HG03354 (cell line): ENCODE data around the gene INTS4.
"Not testable (repeated sequence)": the region's sequence is repeated elsewhere in the genome, so short reads cannot be mapped to it uniquely, and the experiment has no call there.

Source experiments
- ATAC-seq: cut with Tn5 transposase; IDR thresholded peaks from one replicate; pipeline ENCODE4 v1.9.1; 2021; ENCODE audit warnings: mild to moderate bottlenecking; ENCODE audit not compliant: unreplicated experiment, poor library complexity, severe bottlenecking

INTS4 gene

DNA sequence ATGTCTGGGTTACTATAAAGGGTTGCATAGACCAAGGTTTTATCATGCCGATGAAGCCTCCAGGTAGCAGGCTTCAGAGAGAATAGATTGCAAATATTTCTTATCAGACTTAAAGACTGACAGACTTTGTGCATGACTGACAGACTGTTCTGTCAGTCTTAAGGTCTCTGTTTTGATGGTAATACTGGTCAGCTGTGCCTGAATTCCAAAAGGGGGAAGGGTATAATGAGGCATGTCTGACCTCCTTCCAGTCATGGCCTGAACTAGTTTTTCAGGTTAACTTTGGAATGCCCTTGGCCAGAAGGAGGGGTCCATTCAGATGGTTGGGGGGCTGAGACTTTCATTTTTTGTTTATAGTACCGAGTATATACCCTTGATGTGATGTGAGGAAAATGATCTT is 33.3 kb upstream of the INTS4 start:
- no peak for ATAC-seq

DNA sequence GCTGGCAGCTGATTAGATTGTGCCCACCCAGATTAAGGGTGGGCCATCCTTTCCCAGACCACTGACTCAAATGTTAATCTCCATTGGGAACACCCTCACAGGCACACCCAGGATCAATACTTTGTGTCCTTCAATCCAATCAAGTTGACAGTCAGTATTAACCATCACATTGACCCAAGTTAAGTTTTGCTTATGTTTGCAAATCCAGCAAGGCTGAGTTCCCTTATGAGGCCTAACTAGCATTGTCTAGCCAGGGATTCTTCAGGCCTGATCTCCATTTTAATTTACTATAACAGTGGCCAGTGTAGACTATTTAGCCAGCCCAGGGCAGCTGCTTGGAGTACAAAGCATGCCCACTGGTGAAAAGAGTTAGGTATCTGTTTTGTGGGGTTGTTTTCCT is 30.9 kb upstream of the INTS4 start:
- no peak for ATAC-seq

DNA sequence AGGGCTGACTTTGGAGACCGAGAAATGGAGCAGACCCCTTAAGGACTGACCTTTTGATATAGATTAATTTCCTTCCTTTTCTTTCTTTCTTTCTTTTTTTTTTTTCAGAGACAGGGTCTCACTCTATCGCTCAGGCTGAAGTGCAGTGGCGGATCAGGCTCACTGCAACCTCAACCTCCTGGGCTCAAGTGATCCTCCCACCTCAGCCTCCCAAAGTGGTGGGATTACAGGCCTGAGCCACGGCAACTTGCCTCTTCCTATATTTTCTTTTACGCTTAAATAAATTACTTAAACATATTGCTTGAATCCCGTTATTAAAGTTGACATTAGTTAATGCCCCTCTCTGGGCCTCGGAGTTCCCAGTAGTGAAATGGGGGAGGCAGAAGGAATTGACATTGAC is 29.0 kb upstream of the INTS4 start:
- ATAC-seq, result no peak

DNA sequence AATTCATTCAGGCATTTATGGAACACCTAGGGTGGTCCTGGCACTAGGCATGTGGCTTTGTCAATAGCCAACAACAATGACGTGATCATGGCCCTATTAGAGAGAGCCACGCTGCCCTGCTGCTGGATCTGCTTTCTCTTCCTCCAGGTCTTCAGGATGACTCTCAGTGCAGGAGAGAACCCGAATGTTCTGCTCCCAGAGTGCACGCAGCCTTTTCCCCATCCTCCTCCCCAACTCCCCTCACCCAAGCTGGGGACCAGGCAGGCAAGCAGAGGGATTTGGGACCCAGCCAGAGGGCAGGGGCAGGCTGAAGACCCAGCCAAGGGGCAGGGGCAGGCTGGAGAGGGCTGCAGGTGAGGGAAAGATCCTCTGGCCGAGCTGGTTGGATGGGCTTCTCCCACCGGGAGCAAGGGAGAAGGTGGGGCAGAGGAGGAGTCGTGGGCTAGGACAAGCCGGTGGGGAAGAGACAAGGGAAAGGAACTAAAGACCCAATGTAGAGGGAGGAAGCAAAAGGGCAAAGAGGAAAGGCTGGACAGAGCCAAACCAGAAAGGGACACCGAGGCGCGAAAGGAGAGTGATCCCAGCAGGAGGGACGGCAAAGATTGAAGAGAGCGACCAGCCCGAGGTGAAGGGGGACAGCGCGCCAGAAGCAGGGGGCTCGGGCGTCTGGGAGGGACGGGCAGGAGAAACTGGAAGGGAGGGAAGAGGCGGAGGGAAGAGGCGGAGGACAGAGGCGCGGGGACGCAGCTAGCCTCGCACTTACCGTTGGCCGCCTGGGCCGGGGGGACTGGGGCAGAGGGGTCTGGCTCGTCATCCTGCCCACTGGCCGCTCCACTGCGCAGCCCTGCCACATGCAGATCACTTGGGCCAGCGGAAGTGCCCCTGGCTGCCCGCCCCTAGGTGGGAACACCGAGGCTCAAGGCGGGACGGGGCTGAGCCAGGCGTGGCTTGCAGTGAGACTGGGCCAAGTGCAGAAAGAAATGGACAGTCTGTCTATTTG is 28.2 kb upstream of the INTS4 start, which contains the start of gene KCTD14:
Gene KCTD14 (minus strand): TSS at position 880 of the 1,000 bp plus-strand sequence. CDS start 27 bp downstream, at position 853.
- ATAC-seq, result no peak

GRCh38 chr11:78021611-78022010 is 27.1 kb upstream of the INTS4 start:
- no peak for ATAC-seq

- no peak for ATAC-seq
These were observed 25.8 kb upstream of the INTS4 start for GRCh38 chr11:78020246-78020645.

DNA sequence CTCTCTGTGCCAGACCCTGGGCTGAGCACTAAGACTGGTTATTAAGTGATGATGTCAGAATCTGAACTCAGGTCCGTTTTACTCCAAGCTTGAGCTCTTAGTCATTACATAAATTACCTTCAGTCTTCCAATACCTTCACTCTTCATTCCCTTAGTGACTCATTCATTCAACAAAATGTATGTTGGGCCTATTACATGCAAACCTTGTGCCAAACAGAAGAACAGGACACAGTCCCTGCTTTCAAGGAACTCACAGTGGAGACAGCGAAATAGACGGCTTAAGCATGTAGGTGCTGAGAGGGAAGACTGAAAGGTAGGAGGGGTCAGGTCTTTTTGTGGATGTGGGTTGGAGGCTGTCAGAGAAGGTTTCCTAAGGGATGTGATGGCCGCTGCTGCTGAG is 25.3 kb upstream of the INTS4 start:
- no peak for ATAC-seq

GRCh38 chr11:78015878-78016277 is 21.4 kb upstream of the INTS4 start:
- ATAC-seq, result no peak

DNA sequence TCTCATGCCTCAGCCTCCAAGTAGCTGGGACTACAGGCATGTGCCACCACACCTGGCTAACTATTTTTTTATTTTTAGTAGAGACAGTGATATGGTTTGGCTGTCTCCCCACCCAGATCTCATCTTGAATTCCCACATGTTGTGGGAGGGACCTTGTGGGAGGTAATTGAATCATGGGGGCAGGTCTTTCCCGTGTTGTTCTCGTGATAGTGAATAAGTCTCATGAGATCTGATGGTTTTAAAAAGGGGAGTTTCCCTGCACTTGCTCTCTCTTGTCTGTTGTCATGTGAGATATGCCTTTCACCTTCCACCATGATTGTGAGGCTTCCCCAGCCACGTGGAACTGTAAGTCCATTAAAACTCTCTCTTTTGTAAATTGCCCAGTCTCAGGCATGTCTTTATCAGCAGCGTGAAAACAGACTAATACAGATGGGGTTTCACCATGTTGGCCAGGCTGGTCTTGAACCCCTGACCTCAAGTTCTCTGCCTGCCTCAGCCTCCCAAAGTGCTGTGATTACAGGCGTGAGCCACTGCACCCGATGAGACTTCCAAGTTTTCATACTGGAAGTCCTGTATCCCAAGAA is 20.6 kb upstream of the INTS4 start:
- ATAC-seq, result not testable (repeated sequence)

DNA sequence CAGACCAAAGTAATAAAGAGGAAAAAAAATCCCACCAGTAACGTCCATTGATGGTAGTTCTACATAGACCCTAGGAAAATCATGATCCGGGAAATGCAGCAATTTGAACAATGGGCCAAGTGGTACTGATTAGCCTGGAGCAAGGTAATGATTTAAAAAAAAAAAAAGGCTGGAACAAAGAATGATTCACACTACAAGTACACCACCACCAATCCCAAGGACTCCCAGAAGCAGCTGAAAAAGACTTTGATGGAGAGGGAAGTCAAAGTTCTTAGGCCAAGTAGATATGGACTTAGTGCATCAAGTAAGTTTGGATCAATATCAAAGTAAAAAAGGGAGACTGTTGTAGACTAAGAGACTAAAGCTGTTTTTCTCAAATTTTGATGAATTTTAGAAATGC is 16.8 kb upstream of the INTS4 start:
- ATAC-seq, result no peak

DNA sequence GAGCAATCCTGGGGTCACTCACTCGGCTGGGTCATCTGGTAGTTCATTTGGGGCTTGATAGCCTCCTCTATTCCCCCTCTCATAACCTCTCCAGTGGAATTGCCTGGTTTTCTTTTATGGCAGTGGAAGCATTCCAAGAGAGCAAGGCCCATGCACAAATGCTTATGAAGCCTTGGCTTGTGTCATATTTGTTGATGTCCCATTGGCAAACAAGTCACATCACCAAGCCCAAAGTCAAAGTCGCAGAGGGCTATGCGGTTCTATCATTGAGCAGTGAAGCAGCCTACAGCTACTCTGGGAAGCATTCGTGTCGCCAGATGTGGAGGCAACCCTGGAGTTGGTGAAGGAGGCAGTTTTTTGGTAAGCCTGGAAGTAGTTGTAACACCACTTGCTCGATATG is 16.3 kb upstream of the INTS4 start:
- ATAC-seq, result no peak

DNA sequence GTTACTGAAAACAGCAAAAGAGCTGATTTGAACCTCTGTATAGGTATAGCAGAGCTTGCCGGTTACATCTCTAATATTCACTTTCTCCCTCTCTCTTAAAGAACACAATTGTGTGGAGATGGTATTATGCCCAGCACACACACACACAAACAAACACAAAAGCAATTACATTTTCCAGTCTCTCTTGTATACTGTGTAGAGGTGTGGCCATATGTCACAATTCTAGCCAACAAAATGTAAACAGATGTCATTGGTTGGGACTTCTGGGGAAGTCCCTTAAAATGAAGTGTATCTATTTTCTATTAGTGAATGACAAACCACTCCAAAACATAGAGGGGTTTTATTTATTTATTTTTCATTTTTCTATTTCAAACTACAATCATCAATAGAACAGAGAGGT is 15.8 kb upstream of the INTS4 start:
- no peak for ATAC-seq

GRCh38 chr11:78009062-78009461 is 14.6 kb upstream of the INTS4 start:
- ATAC-seq, result no peak

DNA sequence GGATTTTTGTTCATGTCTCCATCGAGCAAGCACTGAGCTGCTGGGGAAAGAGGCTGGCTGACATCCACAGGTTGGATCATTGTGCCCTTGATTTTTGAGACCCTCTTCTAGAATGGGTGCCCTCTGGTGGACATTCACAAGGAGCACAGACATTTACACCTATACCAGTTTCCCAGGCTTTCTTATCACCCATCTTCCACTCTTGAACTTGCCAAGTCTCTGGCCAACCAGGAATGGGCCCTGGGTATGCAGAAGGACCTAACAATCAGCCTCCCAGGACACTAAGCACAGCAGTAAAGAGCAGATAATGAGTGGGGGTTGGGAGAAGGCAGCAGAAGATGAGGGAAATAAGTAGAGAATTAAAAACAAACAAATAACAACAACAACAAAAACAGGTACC is 5.7 kb upstream of the INTS4 start:
- ATAC-seq, result peak; percentile 75

GRCh38 chr11:77999446-78000030 is 5.1 kb upstream of the INTS4 start:
- no peak for ATAC-seq

DNA sequence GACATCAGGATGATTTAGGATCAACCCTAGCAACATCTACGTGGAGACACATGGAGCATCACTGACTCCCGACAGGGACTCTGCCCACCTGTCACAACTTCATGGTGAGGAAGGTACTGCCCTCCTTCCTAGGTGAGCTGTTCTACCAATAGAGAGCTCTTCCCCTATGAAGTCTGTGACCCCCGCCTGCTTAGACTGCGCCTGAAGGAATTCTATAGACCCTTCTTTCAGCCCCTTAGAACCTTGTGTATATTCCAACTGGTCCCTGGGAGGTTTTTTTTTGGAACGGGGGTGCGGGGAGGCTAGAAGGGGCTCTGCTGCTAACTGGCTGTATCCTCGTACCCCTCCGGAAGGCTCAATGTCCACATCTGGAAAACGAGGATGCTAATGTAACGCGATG is 566 bp downstream of the INTS4 start:
- ATAC-seq, result no peak

- ATAC-seq, result no peak
These were observed 3.5 kb downstream of the INTS4 start for GRCh38 chr11:77990981-77991380.

DNA sequence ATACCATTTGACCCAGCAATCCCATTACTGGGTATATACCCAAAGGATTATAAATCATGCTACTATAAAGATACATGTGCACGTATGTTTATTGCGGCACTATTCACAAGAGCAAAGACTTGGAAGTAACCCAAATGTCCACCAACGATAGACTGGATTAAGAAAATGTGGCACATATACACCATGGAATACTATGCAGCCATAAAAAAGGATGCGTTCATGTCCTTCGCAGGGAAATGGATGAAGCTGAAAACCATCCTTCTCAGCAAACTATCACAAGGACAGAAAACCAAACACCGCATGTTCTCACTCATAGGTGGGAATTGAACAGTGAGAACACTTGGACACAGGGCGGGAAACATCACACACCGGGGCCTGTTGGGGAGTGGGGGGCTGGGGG is 8.0 kb downstream of the INTS4 start:
- ATAC-seq, result not testable (repeated sequence)

- no peak for ATAC-seq
These were observed 13.0 kb downstream of the INTS4 start for GRCh38 chr11:77981346-77981947.

GRCh38 chr11:77968337-77968736 is 26.1 kb downstream of the INTS4 start:
- peak; percentile 93 for ATAC-seq
